ENCODE measurements around the gene TEAD1. TPM values are rescaled to one million over a fixed set of nuclear protein-coding genes. Genes with fewer than 3 reads are reported as not detected.

Gene TEAD1
- total RNA-seq, 1 experiment from 2014 or later: 106 TPM

GRCh38 chr11:12667646-12668045 is 6.6 kb upstream of the TEAD1 start:
- no peak overlapping the region for H2AFZ ChIP-seq
- H3K27me3 ChIP-seq (ENCODE audit: insufficient read depth, low read depth): no peaks in the 10 kb centered on the region
- H3K4me1 ChIP-seq (replicated peaks; ENCODE audit: insufficient read depth): peaks cover 10% of the 10 kb centered on the region
- intact Hi-C loops (cut with micrococcal nuclease; ENCODE audit: unreplicated experiment): no loop called here
- H3K4me2 ChIP-seq: no peak overlapping the region
- H3K27ac ChIP-seq: no peak overlapping the region
- no peaks in the 10 kb centered on the region; the same call in 1 of the 2 replicates for H3F3A ChIP-seq (ENCODE audit: insufficient read depth, low read depth)
- CTCF ChIA-PET: no interaction called here
- POLR2A ChIA-PET (ENCODE audit: unreplicated experiment): no interaction called here
- H3K36me3 ChIP-seq (ENCODE audit: low read depth): no peaks in the 10 kb centered on the region
- H3K4me3 ChIP-seq: no peak overlapping the region
- no peak for TF ChIP-seq CTCF (conservative IDR thresholded peaks at IDR 0.05)
- no peak for TF ChIP-seq EZH2 (IDR thresholded peaks at IDR 0.05; ENCODE audit: low read depth)
- no peaks in the 10 kb centered on the region for H4K20me1 ChIP-seq (ENCODE audit: insufficient read depth)
- no peaks in the 10 kb centered on the region for H3K79me2 ChIP-seq (ENCODE audit: low read depth)
- H3K9me2 ChIP-seq (ENCODE audit: insufficient read depth): no peaks in the 10 kb centered on the region
- no peak for DNase-seq
- no peaks in the 10 kb centered on the region for H3K9me3 ChIP-seq (ENCODE audit: insufficient read depth, low read depth)
- no TSS peak for BruUV-seq (replicated peaks)

- CTCF ChIA-PET: no interaction called here
- H3K27me3 ChIP-seq (ENCODE audit: insufficient read depth, low read depth): no peaks in the 10 kb centered on the region
- no peak overlapping the region for H3K4me2 ChIP-seq
- BruUV-seq (replicated peaks): no TSS peak
- H3K79me2 ChIP-seq (ENCODE audit: low read depth): no peaks in the 10 kb centered on the region
- TF ChIP-seq CTCF (conservative IDR thresholded peaks at IDR 0.05): no peak
- TF ChIP-seq EZH2 (IDR thresholded peaks at IDR 0.05; ENCODE audit: low read depth): no peak
- no peak for DNase-seq
- intact Hi-C loops (cut with micrococcal nuclease; ENCODE audit: unreplicated experiment): no loop called here
- no peak overlapping the region for H3K4me3 ChIP-seq
- H3K36me3 ChIP-seq (ENCODE audit: low read depth): no peaks in the 10 kb centered on the region
- H3K9me2 ChIP-seq (ENCODE audit: insufficient read depth): no peaks in the 10 kb centered on the region
- POLR2A ChIA-PET (ENCODE audit: unreplicated experiment): no interaction called here
- H3F3A ChIP-seq (ENCODE audit: insufficient read depth, low read depth): no peaks in the 10 kb centered on the region; the same call in 1 of the 2 replicates
- no peaks in the 10 kb centered on the region for H4K20me1 ChIP-seq (ENCODE audit: insufficient read depth)
- peaks cover 10% of the 10 kb centered on the region for H3K4me1 ChIP-seq (replicated peaks; ENCODE audit: insufficient read depth)
- H3K9me3 ChIP-seq (ENCODE audit: insufficient read depth, low read depth): no peaks in the 10 kb centered on the region
- no peak overlapping the region for H3K27ac ChIP-seq
- H2AFZ ChIP-seq: no peak overlapping the region
Observed at GRCh38 chr11:12668166-12668565, 6.1 kb upstream of the TEAD1 start.

- Histone ChIP-seq H4K20me1 (ENCODE audit: insufficient read depth) (no peaks in the 10 kb centered on the region), H3K4me1 (replicated peaks; ENCODE audit: insufficient read depth) (peaks cover 14% of the 10 kb centered on the region), H3K79me2 (ENCODE audit: low read depth) (no peaks in the 10 kb centered on the region), H3K9me2 (ENCODE audit: insufficient read depth) (no peaks in the 10 kb centered on the region), H2AFZ (no peak overlapping the region), H3K36me3 (ENCODE audit: low read depth) (no peaks in the 10 kb centered on the region), H3K27me3 (ENCODE audit: insufficient read depth, low read depth) (no peaks in the 10 kb centered on the region), H3K9me3 (ENCODE audit: insufficient read depth, low read depth) (no peaks in the 10 kb centered on the region), H3K27ac (no peak overlapping the region), H3K4me3 (no peak overlapping the region), H3F3A (ENCODE audit: insufficient read depth, low read depth) (no peaks in the 10 kb centered on the region; the same call in 1 of the 2 replicates), H3K4me2 (no peak overlapping the region)
- intact Hi-C loops (cut with micrococcal nuclease; ENCODE audit: unreplicated experiment): loop anchor here (5.0 kb wide), 2 partner anchors 258 to 338 kb away; no protein-coding TSS in a partner anchor
- BruUV-seq (replicated peaks): no TSS peak
- peak in 1 of 2 experiments; percentile 58 for DNase-seq
- TF ChIP-seq EZH2 (IDR thresholded peaks at IDR 0.05; ENCODE audit: low read depth) (no peak), CTCF (conservative IDR thresholded peaks at IDR 0.05) (no peak)
- ChIA-PET POLR2A (ENCODE audit: unreplicated experiment) (no interaction called here), CTCF (no interaction called here)
Observed at GRCh38 chr11:12669930-12670329, 4.3 kb upstream of the TEAD1 start.
